Activated CD4-positive, CD25-positive, alpha-beta regulatory T cell treated with anti-CD3 and anti-CD28 coated beads, Interleukin-2, amount 50 U/mL, for 24 hours (primary cell): ENCODE data around the gene GPR108.
A peak's percentile ranks its signal among the peaks of the same experiment; 100 is the strongest.

ENCODE experiments used
- ATAC-seq, 2 donors: fragments of 150-1000 bp; cut with Tn5 transposase; one replicate each; pipeline ENCODE4 v1.10.0; 2021; ENCODE audit warnings: mild to moderate bottlenecking in 1 of 2, moderate library complexity in 1 of 2

Gene GPR108

DNA sequence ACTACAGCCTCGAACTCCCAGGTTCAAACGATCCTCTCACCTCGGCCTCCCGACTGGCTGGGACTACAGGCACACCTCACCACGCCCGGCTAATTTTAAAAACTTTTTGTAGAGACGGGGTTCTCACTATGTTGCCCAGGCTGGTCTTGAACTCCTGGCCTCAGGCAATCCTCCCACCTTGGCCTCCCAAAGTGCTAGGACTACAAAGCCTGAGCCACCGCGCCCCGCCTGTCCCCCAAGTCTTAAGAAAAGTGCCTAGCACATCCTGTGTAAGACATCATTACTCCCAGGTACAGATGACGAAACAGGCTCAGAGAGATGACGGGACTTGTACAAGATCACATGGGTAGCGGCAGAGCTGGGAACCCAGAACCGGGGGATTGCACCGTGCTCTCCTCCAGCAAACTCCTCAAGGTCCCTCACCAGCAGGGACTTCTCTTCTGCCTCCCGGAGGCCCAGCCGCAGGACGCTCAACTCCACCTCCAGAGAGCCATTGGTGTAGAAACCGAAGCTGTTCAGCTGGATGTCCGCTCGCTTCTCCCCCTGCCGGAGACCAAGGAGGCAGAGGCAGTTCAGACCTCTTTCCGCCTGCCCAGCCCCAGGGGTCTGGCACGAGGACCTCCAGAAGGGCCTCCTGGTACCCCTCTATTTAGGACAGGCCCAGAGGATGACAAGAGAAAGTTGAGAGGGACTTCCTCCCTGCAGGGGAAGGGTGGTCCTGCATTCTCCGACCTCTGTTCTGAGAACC is 1.0 kb downstream of the GPR108 start:
- peak; percentile 14 to 20 for ATAC-seq

DNA sequence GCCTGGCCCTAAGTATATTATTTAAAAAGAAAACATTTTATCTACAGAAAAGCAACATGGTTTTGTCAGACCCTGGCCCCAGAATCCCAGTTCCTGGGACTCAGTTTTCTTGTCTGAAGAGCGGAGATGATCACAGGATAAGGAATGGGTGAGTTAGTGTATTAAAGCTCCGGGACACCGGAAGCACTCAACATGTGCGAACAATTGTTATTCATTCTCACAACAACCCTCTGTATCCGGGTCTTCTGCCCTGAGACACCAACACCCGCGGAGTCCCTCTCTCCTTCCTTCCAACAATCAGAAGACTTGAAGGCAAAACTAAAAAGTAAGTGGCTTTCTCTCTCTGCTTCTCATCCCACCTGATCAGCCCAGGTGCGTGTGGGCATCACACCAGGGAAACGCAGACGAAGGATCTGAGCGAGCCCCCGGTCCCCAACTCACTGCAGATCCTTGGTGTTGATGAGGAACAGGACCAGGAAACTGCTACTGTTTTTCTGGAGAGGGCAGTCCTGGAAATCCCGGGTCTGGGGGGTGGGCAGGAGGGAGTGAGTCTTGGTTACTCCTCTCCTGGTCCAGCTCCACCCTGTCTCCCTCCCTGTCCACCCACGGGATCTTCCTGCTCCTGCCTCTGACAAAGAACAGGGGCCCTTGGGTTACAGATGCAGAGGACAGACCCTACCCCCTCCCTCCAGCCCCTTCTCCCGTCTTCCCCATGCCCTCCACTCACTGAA is 2.0 kb downstream of the GPR108 start:
- no peak for ATAC-seq

DNA sequence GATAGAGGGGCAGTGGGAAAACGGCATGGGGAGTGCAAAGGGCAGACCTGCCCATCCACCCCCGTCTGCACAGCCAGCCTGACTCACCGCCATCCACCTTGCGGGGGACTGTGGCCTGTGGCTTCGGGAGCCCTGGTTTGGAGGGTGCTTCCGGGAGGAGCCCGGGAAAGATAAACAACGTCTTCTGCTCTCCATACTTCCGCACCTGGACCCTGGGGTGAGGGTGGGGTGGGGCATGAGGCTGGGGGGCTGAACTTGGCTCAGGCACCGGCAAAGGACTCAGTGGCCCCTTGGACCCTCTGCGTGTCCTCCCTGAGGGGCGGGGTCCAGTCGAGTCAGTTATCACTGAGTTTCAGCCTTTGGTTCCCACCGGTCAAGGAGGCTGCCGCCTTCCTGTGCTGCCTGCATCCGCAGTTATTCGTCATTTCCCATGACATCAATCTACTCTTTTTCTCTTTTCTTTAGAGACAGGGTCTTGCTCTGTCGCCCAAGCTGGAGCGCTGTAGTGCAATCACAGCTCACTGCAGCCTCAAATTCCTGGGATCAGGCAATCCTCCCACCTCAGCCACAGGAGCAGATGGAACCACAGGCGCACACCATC is 3.2 kb downstream of the GPR108 start:
- ATAC-seq, result no peak

DNA sequence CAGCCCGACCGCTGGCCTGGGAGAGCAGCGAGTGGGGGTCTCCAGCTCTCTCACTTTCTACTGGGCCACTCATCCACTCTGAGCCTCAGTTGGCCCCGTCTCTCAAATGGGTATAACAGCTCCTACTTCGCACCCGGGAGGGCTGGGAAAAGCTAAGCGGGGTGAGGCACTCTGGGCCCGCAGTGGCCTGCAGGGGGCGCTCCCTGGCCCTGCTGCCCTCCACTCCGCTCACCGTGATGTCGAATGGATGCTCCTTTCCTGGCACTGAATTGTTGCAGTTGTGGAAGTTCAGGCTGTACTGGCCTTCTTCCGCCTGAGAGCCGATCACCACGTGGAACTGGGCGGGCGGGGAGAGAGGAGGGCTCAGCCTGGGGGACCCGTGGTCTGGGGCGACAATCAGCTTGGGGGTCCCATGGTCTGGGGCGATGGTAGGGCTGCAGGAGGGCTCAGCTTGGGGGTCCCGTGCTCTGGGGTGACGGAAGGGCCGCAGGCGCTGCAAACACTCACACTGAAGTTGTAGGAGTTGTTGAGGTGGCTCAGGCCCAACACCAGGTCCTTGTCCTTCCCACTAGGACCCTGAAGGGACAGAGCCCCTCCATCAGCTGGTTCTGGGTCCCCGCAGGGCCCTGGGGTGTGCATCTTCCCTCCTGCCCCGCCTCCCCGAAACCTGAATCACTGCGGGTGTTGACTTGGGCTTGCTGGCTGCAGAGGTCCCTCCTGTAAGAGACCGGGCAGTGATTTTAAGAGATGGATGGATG is 3.9 kb downstream of the GPR108 start:
- no peak for ATAC-seq

DNA sequence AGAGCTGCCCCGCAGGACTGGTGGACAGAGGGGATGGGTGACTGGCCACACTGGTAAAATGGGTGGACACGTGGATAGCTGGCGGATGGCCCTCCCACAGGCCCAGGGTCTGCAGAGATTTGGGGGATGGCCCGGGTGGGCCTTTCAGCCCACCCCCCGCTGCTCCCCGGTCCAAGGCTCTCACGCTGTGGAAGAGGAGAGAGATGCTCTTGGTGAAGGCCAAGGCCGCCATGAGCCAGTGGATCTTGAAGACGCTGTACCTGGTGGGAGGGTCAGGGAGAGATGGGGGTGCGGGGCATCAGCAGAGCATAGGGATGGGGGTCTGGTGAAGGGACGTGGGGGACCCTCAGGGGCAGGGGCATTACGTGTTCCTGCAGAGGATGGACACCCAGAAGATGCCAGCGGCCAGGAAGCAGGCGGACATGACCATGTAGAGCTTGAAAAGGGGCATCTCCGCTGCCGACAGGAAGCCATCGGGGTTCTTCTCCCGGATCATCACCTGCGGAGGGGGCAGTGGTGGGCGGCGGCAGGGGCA is 4.5 kb downstream of the GPR108 start:
- no peak for ATAC-seq

DNA sequence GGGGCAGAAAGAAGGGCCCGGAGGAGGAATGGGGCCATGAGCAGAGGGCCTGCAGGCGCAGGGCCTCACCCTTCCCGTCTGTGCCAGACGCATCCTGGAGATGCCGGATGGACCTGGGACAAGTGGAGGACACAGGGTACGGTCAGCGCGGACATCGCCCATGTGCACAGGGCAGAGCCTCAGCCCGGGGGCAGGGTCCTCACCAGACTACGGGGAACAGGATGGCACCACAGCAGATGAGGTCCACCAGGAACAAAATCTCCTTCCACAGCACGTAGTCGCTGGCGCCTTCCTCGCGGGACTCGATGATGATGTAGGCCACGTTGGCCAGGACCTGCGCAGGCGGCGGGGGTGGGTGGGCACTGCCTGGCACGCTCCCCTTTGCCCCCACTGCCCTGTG is 5.6 kb downstream of the GPR108 start:
- no peak for ATAC-seq

DNA sequence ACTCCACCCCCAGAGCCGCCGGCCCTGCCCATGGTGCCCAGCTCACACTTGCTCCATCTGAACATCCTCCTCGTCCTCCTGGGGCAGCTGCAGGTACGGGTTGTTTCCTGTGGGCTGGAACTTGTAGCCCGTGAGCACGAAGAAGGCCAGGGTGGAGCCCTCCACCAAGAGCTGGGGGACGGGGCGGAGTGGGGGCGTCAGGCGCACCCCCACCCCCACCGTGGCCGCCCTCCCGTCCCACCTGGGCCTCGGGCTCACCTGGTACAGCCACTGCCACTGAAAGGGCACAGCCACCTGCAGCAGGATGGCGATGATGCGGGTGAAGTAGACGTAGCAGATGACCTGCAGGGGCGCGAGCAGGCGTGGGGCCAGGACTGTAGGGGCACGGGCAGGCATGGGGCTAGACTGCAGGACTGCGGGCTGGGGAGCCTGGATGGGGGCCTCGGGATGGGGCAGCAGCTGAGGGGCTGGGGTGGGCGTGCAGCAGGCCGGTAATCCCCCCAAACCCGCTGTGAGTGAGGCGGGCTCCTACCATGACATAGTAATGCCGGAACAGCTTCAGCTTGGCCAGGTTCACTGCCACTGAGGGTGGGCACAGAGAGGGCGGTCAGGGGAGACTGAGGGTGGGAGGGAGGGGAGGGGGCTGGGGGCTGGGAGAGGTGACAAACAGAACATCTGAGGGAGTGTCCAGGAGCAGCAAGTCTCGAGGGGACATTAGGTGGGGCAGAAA is 6.3 kb downstream of the GPR108 start:
- ATAC-seq, result no peak

DNA sequence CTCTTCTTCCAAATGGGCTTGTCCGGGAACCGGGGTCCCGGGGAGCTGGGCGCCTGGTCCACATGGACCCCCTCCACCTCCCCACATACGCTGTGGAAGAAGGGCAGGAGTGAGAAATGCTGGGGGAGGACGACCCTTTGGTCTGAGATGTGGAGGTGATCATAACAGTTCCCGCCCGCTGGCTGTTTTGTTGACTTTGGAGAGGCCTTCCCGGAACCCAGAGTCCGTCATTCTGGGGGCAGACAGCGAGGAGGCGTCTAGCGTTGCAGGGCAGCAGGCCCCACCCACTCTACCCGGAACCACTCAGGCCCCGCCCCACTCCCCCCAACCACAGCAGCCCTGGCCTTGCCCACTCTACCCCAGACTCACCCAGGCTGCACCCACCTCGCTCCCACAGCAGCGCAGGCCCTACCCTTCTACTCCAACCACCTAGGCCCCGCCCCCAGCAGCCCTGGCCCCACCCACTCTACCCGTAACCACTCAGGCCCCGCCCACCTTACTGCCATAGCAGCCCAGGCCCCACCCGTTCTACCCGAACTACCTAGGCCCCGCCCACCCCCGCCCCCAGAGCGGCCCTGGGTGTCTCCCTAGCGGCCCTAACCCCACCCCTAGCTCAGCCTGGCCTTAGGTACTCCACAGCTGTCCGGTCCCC is 7.1 kb downstream of the GPR108 start:
- peak in 1 of 2 donors; percentile 33 for ATAC-seq

DNA sequence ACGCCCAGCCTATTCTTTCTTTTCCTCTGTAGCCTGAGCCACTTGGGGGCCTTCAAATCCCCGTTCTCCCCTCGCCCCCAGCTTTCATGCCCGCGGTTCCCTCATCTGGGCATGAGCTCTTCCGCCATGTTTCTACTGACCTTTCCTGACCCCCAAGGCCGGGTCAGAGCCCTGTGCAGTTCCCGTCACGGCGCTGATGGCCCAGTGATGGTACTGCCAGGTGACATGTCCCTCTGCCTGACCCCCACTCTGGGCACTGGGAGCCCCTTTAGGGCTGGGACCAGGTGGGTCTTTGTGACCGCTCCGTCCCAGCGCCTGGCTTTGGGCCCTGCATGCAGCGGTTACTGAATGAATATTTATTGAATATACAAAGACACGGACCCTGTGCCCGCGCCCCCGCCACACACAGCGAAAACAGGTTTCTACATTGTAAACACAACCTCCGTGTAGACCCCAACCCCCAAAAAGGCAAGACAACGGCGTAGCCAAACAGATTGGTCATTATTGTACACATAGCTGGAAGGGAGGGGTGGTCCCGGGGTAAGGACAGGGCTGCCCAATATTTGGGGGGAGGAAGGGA is 7.7 kb downstream of the GPR108 start:
- ATAC-seq, result no peak

DNA sequence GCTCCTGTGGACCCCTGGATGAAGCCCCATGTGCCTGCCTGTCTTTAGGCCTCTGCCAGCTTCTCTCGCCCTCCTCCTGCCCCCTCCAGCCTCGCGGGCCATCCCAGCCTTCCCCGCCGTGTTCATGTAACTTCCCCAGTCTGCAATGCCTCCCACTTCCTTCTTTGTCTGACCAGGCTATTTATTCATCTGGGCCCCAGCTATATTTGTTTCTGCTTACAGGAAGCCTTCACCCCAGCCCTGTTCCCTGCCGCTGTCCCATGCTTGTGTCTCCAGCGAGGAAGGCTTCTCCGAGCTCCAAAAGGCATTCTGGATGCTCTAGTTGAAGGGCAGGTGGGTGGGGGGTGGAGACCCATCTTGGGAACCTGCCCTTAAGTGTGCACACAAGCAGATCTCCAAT is 9.0 kb downstream of the GPR108 start:
- no peak for ATAC-seq

DNA sequence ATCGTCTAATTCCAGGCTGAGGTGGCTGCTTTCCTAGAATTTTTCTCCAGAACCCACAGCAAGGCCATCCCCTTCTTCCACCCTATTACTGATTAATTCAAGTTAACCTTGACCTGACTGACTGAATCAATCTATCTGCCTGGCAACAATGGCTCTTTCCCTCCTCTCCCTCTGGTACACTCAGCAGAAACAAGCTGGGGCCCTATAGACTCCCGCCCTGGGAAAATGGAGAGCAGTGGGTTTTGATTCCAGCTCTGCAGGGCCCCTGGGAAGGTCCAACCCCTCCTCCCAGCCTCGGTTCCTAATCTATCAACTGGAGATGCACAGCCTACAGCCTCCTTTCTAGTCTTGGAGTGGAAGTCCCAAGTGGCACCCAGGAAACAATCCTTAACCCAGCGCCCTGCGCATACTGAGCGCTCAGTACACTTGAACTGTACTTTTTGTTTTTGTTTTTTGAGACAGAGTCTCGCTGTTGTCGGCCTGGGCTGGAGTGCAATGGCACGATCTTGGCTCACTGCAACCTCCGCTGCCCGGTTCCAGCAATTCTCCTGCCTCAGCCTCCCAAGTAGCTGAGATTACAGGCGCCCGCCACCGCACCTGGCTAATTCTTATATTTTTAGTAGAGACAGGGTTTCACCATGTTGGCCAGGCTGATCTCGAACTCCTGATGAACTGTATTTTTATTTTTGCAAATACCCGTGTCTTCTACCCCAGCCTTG is 11.7 kb downstream of the GPR108 start:
- no peak for ATAC-seq

DNA sequence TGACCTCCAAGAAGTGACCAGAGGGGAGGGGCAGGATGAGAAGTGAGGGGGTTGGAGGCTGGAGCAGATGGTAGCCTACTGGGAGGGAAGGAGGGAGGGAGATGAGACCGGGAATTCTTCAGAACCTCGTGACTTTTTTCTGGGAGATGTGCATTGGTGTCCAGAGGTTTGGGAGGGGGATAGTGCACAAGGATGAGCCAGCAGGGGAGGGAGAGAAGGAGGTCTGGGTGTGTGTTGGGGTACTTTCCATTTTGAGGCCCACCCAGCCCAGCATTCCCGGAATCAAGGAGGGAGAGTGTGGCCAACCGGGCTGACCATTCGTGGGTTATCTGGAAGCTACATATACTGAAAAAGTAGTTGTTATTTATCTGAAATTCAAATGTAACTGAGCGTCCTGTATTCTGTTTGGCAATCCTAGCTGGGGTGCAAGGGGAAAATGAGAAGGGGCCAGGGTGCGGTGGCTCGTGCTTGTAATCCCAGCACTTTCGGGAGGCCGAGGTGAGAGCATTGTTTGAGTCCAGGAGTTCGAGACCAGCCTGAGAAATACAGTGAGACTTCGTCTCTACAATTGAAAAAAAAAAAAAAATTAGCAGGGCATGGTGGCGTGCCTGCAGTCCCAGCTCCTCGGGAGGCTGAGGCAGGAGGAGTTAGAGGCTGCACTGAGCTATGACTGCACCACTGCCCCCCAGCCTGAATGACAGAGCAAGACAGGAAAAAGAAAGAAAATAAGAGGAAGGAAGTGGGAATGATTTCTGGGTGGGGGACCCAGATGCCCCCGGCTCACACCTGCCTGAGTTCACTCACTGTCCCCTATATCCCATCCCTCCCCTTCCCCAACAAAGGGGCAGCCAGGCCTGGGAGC is 12.5 kb downstream of the GPR108 start:
- ATAC-seq, result no peak

DNA sequence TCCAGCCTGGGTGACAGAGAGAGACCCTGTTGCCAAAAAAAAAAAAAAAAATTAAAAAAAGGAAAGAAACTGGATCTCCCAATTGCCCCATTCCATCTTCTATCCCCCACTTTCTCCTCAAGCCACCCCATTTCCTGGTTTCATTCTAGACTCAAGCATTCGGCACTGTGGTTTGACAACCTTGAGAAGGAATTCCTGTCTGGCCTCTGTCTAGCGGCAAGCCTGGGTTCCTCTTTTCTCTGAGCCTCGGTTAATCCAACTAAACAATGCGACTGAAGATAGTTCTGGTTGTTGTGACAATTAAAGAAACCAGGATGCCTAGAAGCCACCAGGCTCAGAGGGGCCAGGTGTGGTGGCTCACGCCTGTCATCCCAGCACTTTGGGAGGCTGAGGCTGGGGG is 13.6 kb downstream of the GPR108 start:
- no peak for ATAC-seq

DNA sequence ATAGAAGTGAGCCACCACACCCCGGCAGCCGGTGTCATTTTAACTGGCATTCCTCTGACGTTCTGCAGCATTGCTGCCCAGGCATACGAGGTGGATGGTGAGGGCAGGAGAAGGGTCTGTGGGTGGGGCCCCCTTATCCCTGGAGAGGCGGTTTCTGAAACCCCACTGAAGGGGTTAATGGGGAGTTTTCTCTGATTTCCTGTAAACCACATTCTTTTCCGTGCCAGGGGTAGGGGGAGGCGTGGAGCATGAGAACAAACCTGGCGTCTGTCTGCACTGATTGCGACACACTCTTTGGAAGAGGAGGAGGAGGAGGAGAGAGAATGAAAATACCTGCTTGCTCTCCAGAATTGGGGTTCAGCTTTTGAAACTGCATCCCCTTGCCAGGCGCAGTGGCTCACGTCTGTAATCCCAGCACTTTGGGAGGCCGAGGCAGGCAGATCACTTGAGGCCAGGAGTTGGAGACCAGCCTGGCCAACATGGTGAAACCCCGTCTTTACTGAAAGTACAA is 14.2 kb downstream of the GPR108 start:
- ATAC-seq, result no peak

DNA sequence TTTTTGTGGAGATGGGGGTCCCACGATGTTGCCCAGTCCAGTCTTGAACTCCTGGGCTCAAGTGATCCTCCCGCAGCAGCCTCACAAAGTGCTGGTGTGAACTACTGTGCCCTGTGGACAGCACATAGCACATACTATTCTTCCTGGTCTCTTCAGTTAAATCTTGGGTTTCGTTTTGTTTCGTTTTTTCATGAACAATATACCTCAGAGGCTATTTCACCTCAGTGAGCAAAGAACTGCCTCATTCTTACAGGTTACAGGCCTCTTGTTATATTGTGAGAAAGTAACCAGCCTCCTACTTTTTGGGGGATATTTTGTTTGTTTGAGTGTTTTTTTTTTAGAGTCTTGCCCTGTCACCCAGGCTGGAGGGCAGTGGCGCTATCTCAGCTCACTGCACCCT is 15.6 kb downstream of the GPR108 start:
- ATAC-seq, result peak in 1 of 2 donors; percentile 17

DNA sequence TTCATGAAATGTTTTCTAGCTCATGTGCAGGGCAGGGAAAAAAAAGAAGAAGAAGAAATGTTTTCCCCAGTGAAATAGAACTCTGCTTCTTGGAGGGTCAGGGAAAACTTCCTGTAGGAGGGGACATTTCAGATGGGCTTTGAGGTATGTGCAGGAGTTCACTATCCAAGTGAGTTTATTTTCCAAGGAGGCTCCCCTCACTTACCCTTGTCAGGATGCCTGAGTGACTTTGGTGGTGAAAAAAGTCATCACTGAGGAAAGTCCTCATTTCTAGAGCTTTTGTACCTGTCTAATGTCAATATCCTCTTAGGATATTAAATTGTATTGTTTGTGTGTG is 16.3 kb downstream of the GPR108 start:
- no peak for ATAC-seq

DNA sequence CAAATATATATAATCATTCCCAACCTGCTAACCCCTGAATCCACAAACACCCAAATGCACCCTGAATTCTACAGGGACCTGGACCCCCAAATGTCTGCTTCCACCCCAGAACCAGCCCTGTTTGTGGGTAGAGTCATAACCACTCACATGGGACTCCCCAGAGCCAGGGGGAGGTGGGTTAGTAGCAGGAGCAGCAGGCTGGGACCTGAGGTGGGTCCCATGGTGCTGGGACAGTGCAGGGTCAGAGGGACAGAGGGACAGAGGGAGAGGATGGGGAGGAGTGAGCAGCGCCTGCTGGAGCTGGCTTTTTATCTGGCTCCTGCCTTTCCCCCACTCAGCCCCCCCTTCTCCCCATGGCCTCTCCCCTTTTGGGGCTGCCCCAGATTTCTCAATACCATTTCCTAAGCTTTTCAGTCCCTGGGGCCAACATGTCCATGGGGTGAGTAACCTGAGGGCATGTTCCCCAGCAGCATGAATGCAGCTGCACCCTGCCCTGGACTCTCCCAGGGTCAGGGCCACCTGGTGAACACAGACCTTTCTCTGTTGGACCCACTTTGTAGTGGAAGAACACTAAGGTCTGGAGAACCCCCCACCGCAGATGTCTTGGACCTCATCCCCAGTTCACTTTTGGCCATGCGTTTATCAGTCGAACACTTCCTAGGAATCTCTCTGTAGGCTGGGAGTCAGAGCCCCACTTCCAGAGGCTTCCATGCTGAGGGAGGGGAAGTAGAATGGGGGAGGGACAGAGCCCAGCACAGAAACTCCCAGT is 16.8 kb downstream of the GPR108 start, which contains the start of gene C3:
Gene C3, minus strand, starts transcription at position 282 of the 769 bp plus-strand sequence. Its CDS starts 61 bp downstream, at position 221.
- ATAC-seq, result no peak

DNA sequence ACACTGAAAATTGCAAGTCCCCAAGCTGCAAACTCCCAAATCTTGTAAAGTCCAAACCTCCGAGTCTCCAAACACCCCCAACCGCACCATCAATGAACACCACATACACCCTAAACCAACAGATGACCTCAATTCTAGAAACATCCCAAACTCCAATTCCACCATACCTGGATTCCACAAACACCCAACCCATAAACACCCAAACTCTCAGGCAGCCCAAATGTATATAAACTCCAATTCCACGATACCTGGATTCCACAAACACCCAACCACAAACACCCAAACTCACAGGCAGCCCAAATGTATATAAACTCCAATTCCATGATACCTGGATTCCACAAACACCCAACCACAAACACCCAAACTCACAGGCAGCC is 17.4 kb downstream of the GPR108 start:
- ATAC-seq, result no peak

DNA sequence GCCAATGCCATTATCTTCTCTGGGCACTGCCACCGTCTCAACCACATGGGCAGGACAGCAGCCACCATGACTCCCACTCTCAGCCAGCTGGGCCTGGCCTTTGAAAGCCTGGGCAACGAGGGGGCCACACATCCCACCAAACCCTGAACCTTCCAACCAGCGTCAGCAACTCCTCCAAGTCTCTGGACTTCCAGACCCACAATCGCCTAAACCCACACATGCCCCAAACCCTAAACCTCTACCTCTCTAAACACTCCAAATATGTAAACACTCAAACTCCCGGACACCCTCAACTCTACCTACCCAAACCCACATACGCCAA is 17.9 kb downstream of the GPR108 start:
- ATAC-seq, result no peak
